MCF 10A (cell line): Measurements from ENCODE around the gene TMEM131L. TPM values are rescaled to one million over a fixed set of nuclear protein-coding genes. Genes with fewer than 3 reads are reported as not detected.
A peak's percentile ranks its signal among the peaks of the same experiment; 100 is the strongest.

Experiments used
- BruUV-seq: library from RNA; stranded (reverse); fragments of 400-500 nt; replicated peaks from 2 replicates; lab custom pipeline; 2021; lab: Mats Ljungman, UMichigan
- CTCF ChIA-PET: fragments of 300-600 bp; sonication (Branson Sonifier 250); formaldehyde crosslinking; extraction: SDS; loops from one replicate; lab custom pipeline; 2021; ENCODE audit warnings: antibody characterized with exemption, inconsistent platforms; lab: Yijun Ruan, JAX
- POLR2A ChIA-PET: fragments of 300-600, 350-650 bp; sonication (Branson Sonifier 250); formaldehyde crosslinking; extraction: SDS; loops from one replicate; lab custom pipeline; 2020; ENCODE audit warnings: antibody characterized with exemption, inconsistent platforms; lab: Yijun Ruan, JAX
- DNase-seq: peaks from one replicate; pipeline ENCODE4 v3.0.0-alpha.2; 2018; ENCODE audit not compliant: unreplicated experiment
- H3K27ac Mint-ChIP-seq: one replicate; pipeline ENCODE4 v1.8.0; 2022; ENCODE audit warnings: mild to moderate bottlenecking, low read depth, mixed read lengths; ENCODE audit not compliant: unreplicated experiment
- H3K27me3 Mint-ChIP-seq: one replicate; pipeline ENCODE4 v1.8.0; 2022; ENCODE audit warnings: mixed read lengths; ENCODE audit not compliant: insufficient read depth, unreplicated experiment
- H3K36me3 Mint-ChIP-seq: one replicate; pipeline ENCODE4 v1.8.0; 2022; ENCODE audit warnings: mild to moderate bottlenecking, moderate library complexity, mixed read lengths; ENCODE audit not compliant: insufficient read depth, unreplicated experiment
- H3K4me1 Mint-ChIP-seq: one replicate; pipeline ENCODE4 v1.8.0; 2022; ENCODE audit warnings: mixed read lengths; ENCODE audit not compliant: insufficient read depth, unreplicated experiment
- H3K4me3 Mint-ChIP-seq: one replicate; pipeline ENCODE4 v1.8.0; 2022; ENCODE audit warnings: mild to moderate bottlenecking, moderate library complexity, mixed read lengths; ENCODE audit not compliant: unreplicated experiment
- H3K9me3 Mint-ChIP-seq: one replicate; pipeline ENCODE4 v1.8.0; 2022; ENCODE audit warnings: mixed read lengths; ENCODE audit not compliant: unreplicated experiment
- CTCF ChIP-seq: fragments of 200-600 bp; IDR thresholded peaks from one replicate; pipeline ENCODE4 v1.8.0; 2022; ENCODE audit warnings: antibody characterized with exemption, mild to moderate bottlenecking; ENCODE audit not compliant: unreplicated experiment
- intact Hi-C: fragments of 100-400 bp; cut with micrococcal nuclease; formaldehyde crosslinking; loops from 2 replicates; pipeline ENCODE4 v1.14.1; 2022
- total RNA-seq: library from RNA; stranded (reverse); gene quantifications from 2 replicates; pipeline ENCODE4 v1.2.3, GENCODE V29; 2022

Gene TMEM131L
- total RNA-seq, 1 experiment from 2014 or later = 10.1 TPM

DNA sequence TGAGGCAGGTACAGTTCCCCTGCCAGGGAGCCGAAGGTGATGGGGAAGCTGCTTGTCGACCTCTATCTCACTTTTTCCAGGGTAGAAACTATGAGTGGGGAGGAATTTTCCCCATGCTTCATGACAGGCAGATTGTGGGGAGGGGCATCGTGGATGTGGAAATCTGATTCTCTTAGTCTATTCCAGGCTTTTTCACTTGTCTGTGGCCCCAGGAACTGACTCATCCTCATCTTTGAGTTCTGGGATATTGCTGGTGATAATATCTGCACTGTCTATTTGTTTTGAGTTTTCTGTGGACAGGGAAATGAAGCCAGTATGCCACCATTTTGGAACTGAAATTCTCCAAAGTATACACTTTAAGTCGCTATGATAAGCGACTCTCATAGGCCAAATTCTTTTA lies 210.3 kb downstream of the TMEM131L start:
- Mint-ChIP-seq H3K36me3 (no peaks in the 10 kb centered on the region), H3K27ac (peak overlapping the region; percentile 23), H3K9me3 (no peaks in the 10 kb centered on the region), H3K27me3 (no peaks in the 10 kb centered on the region), H3K4me1 (no peaks in the 10 kb centered on the region), H3K4me3 (no peak overlapping the region)
- CTCF ChIA-PET = interaction anchor here (0.7 to 3.0 kb wide), 4 partner anchors 26 to 74 kb away, joined by 3 to 11 read pairs (median 4); no protein-coding TSS in a partner anchor
- POLR2A ChIA-PET = interaction anchor here (0.6 to 1.4 kb wide), 6 partner anchors 13 to 80 kb away, joined by 3 to 18 read pairs (median 6); no protein-coding TSS in a partner anchor
- intact Hi-C loops = loop anchor here (2.0 kb wide), 1 partner anchor 20 kb away; no protein-coding TSS in a partner anchor
- BruUV-seq = TSS peak; percentile 92
- no peak for TF ChIP-seq CTCF
- DNase-seq = peak; percentile 63

DNA sequence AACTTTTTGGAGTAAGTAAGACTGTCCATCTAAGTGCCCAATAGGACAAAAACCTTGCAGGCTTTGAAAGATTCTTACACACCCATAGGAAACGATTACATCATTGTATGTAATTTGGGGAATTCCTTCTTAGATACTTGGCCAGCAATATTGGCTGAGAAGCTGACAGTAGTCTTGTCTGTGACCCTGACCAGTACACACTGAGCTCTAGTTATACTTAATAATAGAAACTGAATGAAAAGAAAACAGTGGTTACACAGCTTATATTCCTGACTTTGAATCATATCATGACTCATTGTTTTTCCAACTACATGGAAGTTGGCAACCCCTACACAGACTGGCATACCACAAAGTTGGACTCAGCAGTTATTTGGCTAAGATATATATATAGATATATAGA lies 210.8 kb downstream of the TMEM131L start:
- peak overlapping the region; percentile 23 for H3K27ac Mint-ChIP-seq
- DNase-seq = peak; percentile 95
- BruUV-seq = no TSS peak
- no peak for TF ChIP-seq CTCF
- H3K9me3 Mint-ChIP-seq = no peaks in the 10 kb centered on the region
- CTCF ChIA-PET = interaction anchor here (0.6 to 3.0 kb wide), 4 partner anchors 27 to 1173 kb away, joined by 3 to 11 read pairs (median 4); no protein-coding TSS in a partner anchor
- H3K4me3 Mint-ChIP-seq = no peak overlapping the region
- POLR2A ChIA-PET = interaction anchor here (0.6 to 1.4 kb wide), 9 partner anchors 14 to 81 kb away, joined by 3 to 18 read pairs (median 4); no protein-coding TSS in a partner anchor
- no peaks in the 10 kb centered on the region for H3K4me1 Mint-ChIP-seq
- intact Hi-C loops = loop anchor here (2.0 kb wide), 1 partner anchor 20 kb away; no protein-coding TSS in a partner anchor
- H3K36me3 Mint-ChIP-seq = no peaks in the 10 kb centered on the region
- H3K27me3 Mint-ChIP-seq = no peaks in the 10 kb centered on the region

GRCh38 chr4:153679486-153679885 lies 213.3 kb downstream of the TMEM131L start:
- ChIA-PET POLR2A (no interaction called here), CTCF (interaction anchor here (0.5 to 0.7 kb wide), 3 partner anchors 26 to 739 kb away, joined by 3 read pairs; no protein-coding TSS in a partner anchor)
- no peaks in the 10 kb centered on the region for H3K9me3 Mint-ChIP-seq
- no peak for TF ChIP-seq CTCF
- BruUV-seq = no TSS peak
- H3K27me3 Mint-ChIP-seq = no peaks in the 10 kb centered on the region
- intact Hi-C loops = no loop called here
- H3K36me3 Mint-ChIP-seq = no peaks in the 10 kb centered on the region
- H3K4me3 Mint-ChIP-seq = no peak overlapping the region
- H3K4me1 Mint-ChIP-seq = no peaks in the 10 kb centered on the region
- DNase-seq = no peak
- H3K27ac Mint-ChIP-seq = no peak overlapping the region

GRCh38 chr4:153683763-153684181 lies 217.6 kb downstream of the TMEM131L start:
- BruUV-seq = no TSS peak
- Mint-ChIP-seq H3K4me1 (no peaks in the 10 kb centered on the region), H3K27me3 (no peaks in the 10 kb centered on the region), H3K27ac (no peak overlapping the region), H3K36me3 (no peaks in the 10 kb centered on the region), H3K9me3 (peaks cover 9% of the 10 kb centered on the region), H3K4me3 (peak overlapping the region; percentile 24)
- no peak for DNase-seq
- TF ChIP-seq CTCF = no peak
- ChIA-PET POLR2A (no interaction called here), CTCF (interaction anchor here (0.6 to 1.2 kb wide), 3 partner anchors 48 to 686 kb away, joined by 3 to 4 read pairs (median 4); no protein-coding TSS in a partner anchor)
- intact Hi-C loops = no loop called here
